CD4-positive, alpha-beta memory T cell (primary cell): ENCODE results near the gene TRIB2. TPM values are rescaled to one million over a fixed set of nuclear protein-coding genes. Genes with fewer than 3 reads are reported as not detected.

ENCODE experiments used
- CTCF ChIA-PET: fragments of 350-600 bp; sonication (Branson Sonifier 250); formaldehyde crosslinking; loops from one replicate; lab custom pipeline; 2021; ENCODE audit warnings: inconsistent platforms; ENCODE audit not compliant: partially characterized antibody; lab: Charles Lee
- POLR2A ChIA-PET: fragments of 350-600 bp; sonication (Branson Sonifier 250); formaldehyde crosslinking; loops from one replicate; lab custom pipeline; 2021; ENCODE audit not compliant: partially characterized antibody; lab: Charles Lee
- DNase-seq, 5 donors: peaks; one replicate each; pipeline versions ENCODE4 v3.0.0 to v3.0.0-alpha.2; 2020 to 2022; ENCODE audit warnings: mixed read lengths in 1 of 5
- H3K27ac ChIP-seq: one replicate; pipeline ENCODE4 v1.7.0; 2013; ENCODE audit warnings: low read depth, low read length
- H3K27me3 ChIP-seq: 2 replicates; pipeline ENCODE4 v1.7.0; 2013; ENCODE audit warnings: mild to moderate bottlenecking, low read length, moderate library complexity; ENCODE audit not compliant: insufficient read depth
- H3K36me3 ChIP-seq: 2 replicates; pipeline ENCODE4 v1.7.0; 2013; ENCODE audit warnings: mild to moderate bottlenecking, low read length, moderate library complexity; ENCODE audit not compliant: insufficient read depth
- H3K4me1 ChIP-seq: 2 replicates; pipeline ENCODE4 v1.7.0; 2013; ENCODE audit warnings: mild to moderate bottlenecking, low read length, moderate library complexity; ENCODE audit not compliant: insufficient read depth
- H3K4me3 ChIP-seq, 2 donors: one replicate each; pipeline ENCODE4 v1.7.0; 2013; ENCODE audit warnings: low read length in 2 of 2, mild to moderate bottlenecking in 1 of 2
- H3K9me3 ChIP-seq, 2 donors: one replicate each; pipeline ENCODE4 v1.7.0; 2013; ENCODE audit warnings: low read length in 2 of 2, control low read depth in 1 of 2; ENCODE audit not compliant: control insufficient read depth in 1 of 2
- H3K27ac Mint-ChIP-seq, 7 donors: one replicate each; pipeline ENCODE4 v1.8.0; 2020 to 2021; ENCODE audit warnings: mixed read lengths in 7 of 7, mild to moderate bottlenecking in 6 of 7, inconsistent platforms in 3 of 7, moderate library complexity in 3 of 7
- H3K27me3 Mint-ChIP-seq, 2 donors: one replicate each; pipeline ENCODE4 v1.8.0; 2020 to 2021; ENCODE audit warnings: mixed read lengths in 2 of 2
- H3K36me3 Mint-ChIP-seq, 2 donors: one replicate each; pipeline ENCODE4 v1.8.0; 2020 to 2021; ENCODE audit warnings: mixed read lengths in 2 of 2, inconsistent platforms in 1 of 2, mild to moderate bottlenecking in 1 of 2
- H3K4me1 Mint-ChIP-seq, 4 donors: one replicate each; pipeline ENCODE4 v1.8.0; 2020 to 2021; ENCODE audit warnings: mixed read lengths in 4 of 4, mild to moderate bottlenecking in 1 of 4
- H3K4me3 Mint-ChIP-seq, 8 donors: one replicate each; pipeline ENCODE4 v1.8.0; 2020 to 2021; ENCODE audit warnings: mixed read lengths in 8 of 8, mild to moderate bottlenecking in 7 of 8, moderate library complexity in 6 of 8, inconsistent platforms in 3 of 8
- H3K9me3 Mint-ChIP-seq, 8 donors: one replicate each; pipeline ENCODE4 v1.8.0; 2020 to 2021; ENCODE audit warnings: mixed read lengths in 8 of 8, mild to moderate bottlenecking in 5 of 8, inconsistent platforms in 3 of 8, moderate library complexity in 1 of 8
- intact Hi-C: fragments of 100-400 bp; cut with micrococcal nuclease; formaldehyde crosslinking; loops from one replicate; pipeline ENCODE4 v1.15.1; 2023
- polyA plus RNA-seq, 2 donors: library from polyadenylated mRNA; unstranded; fragments of 300-500 nt; fragmentation: Illumina TruSeq; gene quantifications; one replicate each; pipeline ENCODE4 v1.2.3, GENCODE V29; 2021
- total RNA-seq, 2 experiments: library from RNA; stranded (reverse); gene quantifications; one replicate each; pipeline ENCODE4 v1.2.3, GENCODE V29; 2021

TRIB2 gene
- total and polyA plus RNA-seq, 4 experiments from 2014 or later = 73.8 to 126 (median 101) TPM

- H3K27me3 Mint-ChIP-seq = peaks cover 0 to 2% of the 10 kb centered on the region in 2 donors
- Histone ChIP-seq H3K9me3 (no peaks in the 10 kb centered on the region), H3K4me1 (peaks cover 11% of the 10 kb centered on the region), H3K36me3 (no peaks in the 10 kb centered on the region), H3K4me3 (no peak overlapping the region), H3K27ac (no peak overlapping the region), H3K27me3 (no peaks in the 10 kb centered on the region)
- H3K36me3 Mint-ChIP-seq = no peaks in the 10 kb centered on the region
- no peak overlapping the region for H3K4me3 Mint-ChIP-seq
- POLR2A ChIA-PET = no interaction called here
- intact Hi-C loops = no loop called here
- H3K4me1 Mint-ChIP-seq = peaks cover 11 to 15% (median 13%) of the 10 kb centered on the region in 4 donors
- CTCF ChIA-PET = no interaction called here
- DNase-seq = no peak
- H3K9me3 Mint-ChIP-seq = peaks cover 3 to 11% (median 5%) of the 10 kb centered on the region in 8 donors
- no peak overlapping the region for H3K27ac Mint-ChIP-seq
Measured at GRCh38 chr2:12763486-12763885, 46.8 kb downstream of the TRIB2 start.

- no peak overlapping the region for H3K4me3 Mint-ChIP-seq
- ChIA-PET POLR2A (no interaction called here), CTCF (no interaction called here)
Measured at GRCh38 chr2:12764075-12764730, 47.5 kb downstream of the TRIB2 start.

GRCh38 chr2:12764849-12765605 lies 48.3 kb downstream of the TRIB2 start:
- H3K4me3 Mint-ChIP-seq = no peak overlapping the region
- ChIA-PET CTCF (interaction anchor here (0.6 kb wide), 1 partner anchor 35 kb away, joined by 3 read pairs; no protein-coding TSS in a partner anchor), POLR2A (no interaction called here)
- H3K27ac Mint-ChIP-seq = no peak overlapping the region
- Histone ChIP-seq H3K9me3 (no peaks in the 10 kb centered on the region), H3K4me1 (peaks cover 11% of the 10 kb centered on the region), H3K27ac (no peak overlapping the region), H3K36me3 (no peaks in the 10 kb centered on the region), H3K27me3 (no peaks in the 10 kb centered on the region), H3K4me3 (no peak overlapping the region)
- intact Hi-C loops = no loop called here
- peaks cover 0 to 6% of the 10 kb centered on the region in 2 donors for H3K27me3 Mint-ChIP-seq
- DNase-seq = no peak
- no peaks in the 10 kb centered on the region for H3K36me3 Mint-ChIP-seq
- peaks cover 11 to 19% (median 15%) of the 10 kb centered on the region in 4 donors for H3K4me1 Mint-ChIP-seq
- peaks cover 3 to 11% (median 5%) of the 10 kb centered on the region in 8 donors for H3K9me3 Mint-ChIP-seq

More at GRCh38 chr2:12764075-12764730, 47.5 kb downstream of the TRIB2 start:
- Histone ChIP-seq H3K9me3 (no peaks in the 10 kb centered on the region), H3K27me3 (no peaks in the 10 kb centered on the region), H3K36me3 (no peaks in the 10 kb centered on the region), H3K27ac (no peak overlapping the region), H3K4me3 (no peak overlapping the region), H3K4me1 (peaks cover 11% of the 10 kb centered on the region)
- H3K9me3 Mint-ChIP-seq = peaks cover 3 to 11% (median 5%) of the 10 kb centered on the region in 8 donors
- peaks cover 0 to 3% of the 10 kb centered on the region in 2 donors for H3K27me3 Mint-ChIP-seq
- DNase-seq = no peak
- intact Hi-C loops = no loop called here
- H3K27ac Mint-ChIP-seq = no peak overlapping the region
- peaks cover 11 to 15% (median 13%) of the 10 kb centered on the region in 4 donors for H3K4me1 Mint-ChIP-seq
- H3K36me3 Mint-ChIP-seq = no peaks in the 10 kb centered on the region

GRCh38 chr2:12766421-12766879 lies 49.7 kb downstream of the TRIB2 start:
- H3K27me3 ChIP-seq = no peaks in the 10 kb centered on the region
- H3K9me3 Mint-ChIP-seq = peaks cover 3 to 11% (median 5%) of the 10 kb centered on the region in 8 donors
- no peaks in the 10 kb centered on the region for H3K36me3 Mint-ChIP-seq
- H3K27me3 Mint-ChIP-seq = peaks cover 6% of the 10 kb centered on the region in 2 donors
- no peak overlapping the region for H3K4me3 ChIP-seq
- H3K9me3 ChIP-seq = no peaks in the 10 kb centered on the region
- no peak for DNase-seq
- intact Hi-C loops = no loop called here
- ChIA-PET POLR2A (no interaction called here), CTCF (interaction anchor here (0.7 kb wide), 1 partner anchor 211 kb away, joined by 3 read pairs; no protein-coding TSS in a partner anchor)
- H3K36me3 ChIP-seq = no peaks in the 10 kb centered on the region
- no peak overlapping the region for H3K27ac ChIP-seq
- H3K4me1 Mint-ChIP-seq = peaks cover 0 to 6% (median 3%) of the 10 kb centered on the region in 4 donors
- H3K4me3 Mint-ChIP-seq = no peak overlapping the region
- peaks cover 2% of the 10 kb centered on the region for H3K4me1 ChIP-seq
- H3K27ac Mint-ChIP-seq = no peak overlapping the region

GRCh38 chr2:12767541-12767940 lies 50.8 kb downstream of the TRIB2 start:
- CTCF ChIA-PET = no interaction called here
- POLR2A ChIA-PET = no interaction called here

GRCh38 chr2:12767996-12768624 lies 51.4 kb downstream of the TRIB2 start:
- Histone ChIP-seq H3K27ac (no peak overlapping the region), H3K4me1 (no peaks in the 10 kb centered on the region), H3K9me3 (no peaks in the 10 kb centered on the region), H3K27me3 (no peaks in the 10 kb centered on the region), H3K36me3 (no peaks in the 10 kb centered on the region), H3K4me3 (no peak overlapping the region)
- Mint-ChIP-seq H3K4me1 (peaks cover 0 to 5% (median 2%) of the 10 kb centered on the region in 4 donors), H3K9me3 (peaks cover 2 to 11% (median 5%) of the 10 kb centered on the region in 8 donors), H3K36me3 (no peaks in the 10 kb centered on the region), H3K4me3 (no peak overlapping the region), H3K27ac (no peak overlapping the region), H3K27me3 (peaks cover 6 to 8% of the 10 kb centered on the region in 2 donors)
- POLR2A ChIA-PET = no interaction called here
- CTCF ChIA-PET = no interaction called here
- intact Hi-C loops = no loop called here
- DNase-seq = no peak

More at GRCh38 chr2:12767541-12767940, 50.8 kb downstream of the TRIB2 start:
- no peaks in the 10 kb centered on the region for H3K36me3 ChIP-seq
- no peaks in the 10 kb centered on the region for H3K36me3 Mint-ChIP-seq
- peaks cover 3 to 11% (median 5%) of the 10 kb centered on the region in 8 donors for H3K9me3 Mint-ChIP-seq
- peaks cover 6 to 8% of the 10 kb centered on the region in 2 donors for H3K27me3 Mint-ChIP-seq
- no peak overlapping the region for H3K4me3 Mint-ChIP-seq
- no peak overlapping the region for H3K27ac ChIP-seq
- peaks cover 0 to 5% (median 2%) of the 10 kb centered on the region in 4 donors for H3K4me1 Mint-ChIP-seq
- no peaks in the 10 kb centered on the region for H3K27me3 ChIP-seq
- no peaks in the 10 kb centered on the region for H3K9me3 ChIP-seq
- intact Hi-C loops = no loop called here
- H3K27ac Mint-ChIP-seq = no peak overlapping the region
- no peak for DNase-seq
- H3K4me3 ChIP-seq = no peak overlapping the region
- H3K4me1 ChIP-seq = no peaks in the 10 kb centered on the region
